ENCODE data around the gene OR52E8.

OR52E8 gene

GRCh38 chr11:5808500-5809121 is 48.9 kb downstream of the OR52E8 start, which contains the start of gene OR52N2:
TSS of gene OR52N2 (plus strand) at chr11:5808924. CDS start at chr11:5820336, 11,412 bp downstream.
- peak; percentile 31 for DNase-seq (ENCODE audit: low read depth, low spot score)

GRCh38 chr11:5807580-5807979 is 49.9 kb downstream of the OR52E8 start:
- no peak for DNase-seq (ENCODE audit: low read depth, low spot score)
